Esophagus muscularis mucosa (tissue), 4 donors: ENCODE measurements around the gene BRD1.

Experiments used
- EP300 ChIP-seq: sonication (generic); formaldehyde crosslinking; IDR thresholded peaks from one replicate; pipeline ENCODE4 v1.6.1; 2017; ENCODE audit warnings: antibody characterized with exemption
- POLR2A ChIP-seq: fragments of 450-650 bp; IDR thresholded peaks from one replicate; pipeline ENCODE4 v1.6.1; 2017; ENCODE audit warnings: antibody characterized with exemption, moderate library complexity, mild to moderate bottlenecking, low read depth
- TF ChIP-seq, protein P1 (sequence below), 3 experiments: fragments of 200-600 bp in 2 of 3; fragments of 450-650 bp in 1 of 3; sonication (generic) in 2 of 3; IDR thresholded peaks; one replicate each; pipeline ENCODE4 v1.5.1; 2017 to 2019; ENCODE audit warnings: antibody characterized with exemption in 3 of 3, mild to moderate bottlenecking in 2 of 3, moderate library complexity in 1 of 3

DNA sequence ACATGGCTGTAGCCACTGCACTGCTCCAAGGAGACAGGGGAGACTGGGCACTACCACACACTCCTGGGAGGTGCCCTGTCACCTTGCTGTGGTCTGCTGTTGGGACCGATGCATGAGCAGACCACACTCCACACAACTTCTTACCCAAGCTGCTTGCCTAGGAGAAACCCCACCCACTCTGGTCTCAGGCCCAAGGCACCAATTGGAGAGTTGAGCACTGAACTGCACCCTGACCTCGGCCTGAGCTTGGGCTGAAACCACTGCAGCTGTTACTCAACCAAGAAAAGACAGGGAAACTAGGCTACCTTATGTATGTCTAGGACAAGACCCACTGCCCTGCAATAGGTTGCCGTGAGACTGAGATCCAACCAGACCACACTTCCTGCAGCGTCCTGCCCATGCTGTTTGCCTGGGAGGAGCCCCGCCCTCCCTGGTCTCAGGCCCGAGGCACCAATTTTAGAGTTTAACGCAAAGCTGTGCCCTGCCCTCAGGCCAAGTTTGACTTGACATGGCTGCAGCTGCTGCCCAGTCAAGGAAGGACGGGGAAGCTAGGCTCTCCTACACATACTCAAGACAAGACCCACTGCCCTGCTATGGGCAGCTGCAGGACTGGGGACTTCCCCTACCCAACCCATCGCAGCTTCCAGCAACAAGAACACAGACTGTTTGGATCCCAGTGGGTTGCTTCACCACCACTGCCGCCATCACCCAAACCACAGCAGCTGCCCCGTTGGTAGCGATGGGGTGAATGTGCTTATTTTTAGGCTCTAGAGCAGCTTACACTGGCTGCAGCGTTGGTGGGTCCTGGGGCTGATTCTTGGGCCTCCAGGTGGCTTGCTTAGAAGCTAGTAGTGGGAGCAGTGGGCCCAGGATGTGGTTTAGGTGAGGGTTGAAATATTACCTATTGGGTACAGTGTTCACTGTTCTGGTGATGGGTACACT lies 66.8 kb downstream of the BRD1 start:
- TF ChIP-seq EP300 (no peak), POLR2A (no peak)
- TF ChIP-seq, protein P1, sequence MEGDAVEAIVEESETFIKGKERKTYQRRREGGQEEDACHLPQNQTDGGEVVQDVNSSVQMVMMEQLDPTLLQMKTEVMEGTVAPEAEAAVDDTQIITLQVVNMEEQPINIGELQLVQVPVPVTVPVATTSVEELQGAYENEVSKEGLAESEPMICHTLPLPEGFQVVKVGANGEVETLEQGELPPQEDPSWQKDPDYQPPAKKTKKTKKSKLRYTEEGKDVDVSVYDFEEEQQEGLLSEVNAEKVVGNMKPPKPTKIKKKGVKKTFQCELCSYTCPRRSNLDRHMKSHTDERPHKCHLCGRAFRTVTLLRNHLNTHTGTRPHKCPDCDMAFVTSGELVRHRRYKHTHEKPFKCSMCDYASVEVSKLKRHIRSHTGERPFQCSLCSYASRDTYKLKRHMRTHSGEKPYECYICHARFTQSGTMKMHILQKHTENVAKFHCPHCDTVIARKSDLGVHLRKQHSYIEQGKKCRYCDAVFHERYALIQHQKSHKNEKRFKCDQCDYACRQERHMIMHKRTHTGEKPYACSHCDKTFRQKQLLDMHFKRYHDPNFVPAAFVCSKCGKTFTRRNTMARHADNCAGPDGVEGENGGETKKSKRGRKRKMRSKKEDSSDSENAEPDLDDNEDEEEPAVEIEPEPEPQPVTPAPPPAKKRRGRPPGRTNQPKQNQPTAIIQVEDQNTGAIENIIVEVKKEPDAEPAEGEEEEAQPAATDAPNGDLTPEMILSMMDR (IDR thresholded peaks at IDR 0.05), result no peak
